PFSK-1 (cell line): ENCODE data around the gene SLC22A13.

Experiments
- FOXP2 ChIP-seq: optimal IDR thresholded peaks from 2 replicates; pipeline ENCODE3; 2011; ENCODE audit warnings: borderline replicate concordance, control low read depth, inconsistent platforms; ENCODE audit not compliant: insufficient read depth; ENCODE audit errors: extremely low read length, extremely low read depth
- POLR2AphosphoS5 ChIP-seq: IDR thresholded peaks from 2 replicates; pipeline ENCODE4 v1.6.1; 2012; ENCODE audit warnings: low read depth, mild to moderate bottlenecking, control low read depth, low read length, moderate library complexity
- SIN3A ChIP-seq: IDR thresholded peaks from 2 replicates; pipeline ENCODE4 v1.6.1; 2012; ENCODE audit warnings: mild to moderate bottlenecking, low read length, moderate library complexity, borderline replicate concordance; ENCODE audit not compliant: insufficient read depth
- TAF1 ChIP-seq: IDR thresholded peaks from 2 replicates; pipeline ENCODE4 v1.6.1; 2012; ENCODE audit warnings: low read length, control low read depth, borderline replicate concordance; ENCODE audit not compliant: insufficient read depth
- TF ChIP-seq, protein P1 (sequence below), 2 experiments: IDR thresholded peaks; 2 replicates each; pipeline versions ENCODE4 v1.6.1 to v1.8.0; 2011 to 2012; ENCODE audit warnings: low read depth in 2 of 2, low read length in 2 of 2, control low read depth in 1 of 2, inconsistent platforms in 1 of 2, mild to moderate bottlenecking in 1 of 2, moderate library complexity in 1 of 2; ENCODE audit not compliant: insufficient read depth in 1 of 2

SLC22A13 gene

DNA sequence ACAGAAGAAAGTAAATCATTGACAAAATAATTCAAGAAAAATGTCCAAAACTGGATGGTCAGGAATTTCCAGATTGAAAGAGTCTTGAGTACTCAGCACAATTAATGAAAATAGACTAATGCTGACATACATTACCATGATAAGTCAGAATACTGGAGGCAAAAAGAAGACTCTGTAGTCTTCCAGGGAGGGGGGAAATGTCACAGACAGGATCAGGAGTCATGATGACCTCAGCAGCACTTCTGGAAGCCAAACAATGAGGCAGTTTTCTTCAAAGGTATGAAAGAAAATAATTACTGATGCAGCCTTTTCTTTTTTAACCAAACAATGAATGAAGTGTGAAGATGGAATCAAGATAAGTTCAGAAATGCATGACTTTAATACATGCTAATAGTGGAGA lies 30.1 kb upstream of the SLC22A13 start:
- TF ChIP-seq TAF1: no peak
- TF ChIP-seq, protein P1, sequence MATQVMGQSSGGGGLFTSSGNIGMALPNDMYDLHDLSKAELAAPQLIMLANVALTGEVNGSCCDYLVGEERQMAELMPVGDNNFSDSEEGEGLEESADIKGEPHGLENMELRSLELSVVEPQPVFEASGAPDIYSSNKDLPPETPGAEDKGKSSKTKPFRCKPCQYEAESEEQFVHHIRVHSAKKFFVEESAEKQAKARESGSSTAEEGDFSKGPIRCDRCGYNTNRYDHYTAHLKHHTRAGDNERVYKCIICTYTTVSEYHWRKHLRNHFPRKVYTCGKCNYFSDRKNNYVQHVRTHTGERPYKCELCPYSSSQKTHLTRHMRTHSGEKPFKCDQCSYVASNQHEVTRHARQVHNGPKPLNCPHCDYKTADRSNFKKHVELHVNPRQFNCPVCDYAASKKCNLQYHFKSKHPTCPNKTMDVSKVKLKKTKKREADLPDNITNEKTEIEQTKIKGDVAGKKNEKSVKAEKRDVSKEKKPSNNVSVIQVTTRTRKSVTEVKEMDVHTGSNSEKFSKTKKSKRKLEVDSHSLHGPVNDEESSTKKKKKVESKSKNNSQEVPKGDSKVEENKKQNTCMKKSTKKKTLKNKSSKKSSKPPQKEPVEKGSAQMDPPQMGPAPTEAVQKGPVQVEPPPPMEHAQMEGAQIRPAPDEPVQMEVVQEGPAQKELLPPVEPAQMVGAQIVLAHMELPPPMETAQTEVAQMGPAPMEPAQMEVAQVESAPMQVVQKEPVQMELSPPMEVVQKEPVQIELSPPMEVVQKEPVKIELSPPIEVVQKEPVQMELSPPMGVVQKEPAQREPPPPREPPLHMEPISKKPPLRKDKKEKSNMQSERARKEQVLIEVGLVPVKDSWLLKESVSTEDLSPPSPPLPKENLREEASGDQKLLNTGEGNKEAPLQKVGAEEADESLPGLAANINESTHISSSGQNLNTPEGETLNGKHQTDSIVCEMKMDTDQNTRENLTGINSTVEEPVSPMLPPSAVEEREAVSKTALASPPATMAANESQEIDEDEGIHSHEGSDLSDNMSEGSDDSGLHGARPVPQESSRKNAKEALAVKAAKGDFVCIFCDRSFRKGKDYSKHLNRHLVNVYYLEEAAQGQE (IDR thresholded peaks at IDR 0.05; ENCODE audit: insufficient read depth in 1 of 2, low read depth in 2 of 2, low read length in 2 of 2): no peak
- TF ChIP-seq FOXP2: no peak
- no peak for TF ChIP-seq SIN3A
- TF ChIP-seq POLR2AphosphoS5: no peak

DNA sequence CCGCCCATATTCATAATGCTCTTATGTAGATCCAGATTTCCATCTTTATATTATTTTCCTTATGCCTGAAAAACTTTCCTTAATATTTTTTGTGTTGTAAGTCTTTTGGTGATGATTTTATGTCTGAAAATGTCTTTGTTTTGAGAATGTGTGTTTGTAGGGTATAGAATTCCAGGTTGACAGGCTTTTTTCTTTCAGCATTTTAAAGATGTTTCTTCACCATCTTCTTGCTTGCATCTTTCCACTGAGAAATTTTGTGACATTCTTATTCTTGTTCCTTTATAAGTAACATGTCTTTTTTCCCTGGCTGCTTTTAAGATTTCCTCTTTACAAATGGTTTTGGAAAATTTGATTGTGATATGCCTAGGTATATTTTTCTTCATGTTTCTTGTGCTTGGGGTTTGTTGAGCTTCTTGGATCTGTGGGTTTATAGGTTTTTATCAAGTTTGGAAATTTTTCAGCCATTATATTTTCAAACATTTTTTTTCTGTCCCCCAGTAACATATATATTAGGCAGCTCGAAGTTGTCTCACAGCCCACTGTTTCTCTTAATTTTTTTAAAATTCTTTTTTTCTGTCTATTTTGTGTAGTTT lies 27.1 kb upstream of the SLC22A13 start:
- no peak for TF ChIP-seq POLR2AphosphoS5
- no peak for TF ChIP-seq FOXP2
- no peak for TF ChIP-seq SIN3A
- TF ChIP-seq, protein P1 (IDR thresholded peaks at IDR 0.05; ENCODE audit: insufficient read depth in 1 of 2, low read depth in 2 of 2, low read length in 2 of 2): no peak
- no peak for TF ChIP-seq TAF1

DNA sequence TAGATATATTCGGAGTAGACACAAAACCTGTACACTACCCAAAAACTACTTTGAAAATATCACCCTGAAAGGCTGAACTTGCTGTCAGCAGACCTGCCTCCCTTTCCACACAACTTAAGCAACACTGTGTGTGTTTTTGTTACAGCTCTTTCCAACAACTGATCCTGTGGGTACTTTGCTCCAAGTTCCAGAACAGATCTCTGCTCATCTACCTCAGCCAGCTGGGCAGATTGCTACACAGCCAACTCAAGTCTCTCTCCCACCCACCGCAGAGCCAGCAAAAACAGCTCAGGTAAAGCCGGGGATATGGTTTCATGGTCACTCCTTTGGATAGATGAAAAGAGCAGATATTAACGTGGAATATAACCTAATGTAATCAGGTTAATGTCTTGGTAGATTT lies 19.7 kb upstream of the SLC22A13 start:
- no peak for TF ChIP-seq TAF1
- TF ChIP-seq, protein P1 (IDR thresholded peaks at IDR 0.05; ENCODE audit: insufficient read depth in 1 of 2, low read depth in 2 of 2, low read length in 2 of 2): no peak
- no peak for TF ChIP-seq POLR2AphosphoS5
- no peak for TF ChIP-seq SIN3A
- TF ChIP-seq FOXP2: no peak

DNA sequence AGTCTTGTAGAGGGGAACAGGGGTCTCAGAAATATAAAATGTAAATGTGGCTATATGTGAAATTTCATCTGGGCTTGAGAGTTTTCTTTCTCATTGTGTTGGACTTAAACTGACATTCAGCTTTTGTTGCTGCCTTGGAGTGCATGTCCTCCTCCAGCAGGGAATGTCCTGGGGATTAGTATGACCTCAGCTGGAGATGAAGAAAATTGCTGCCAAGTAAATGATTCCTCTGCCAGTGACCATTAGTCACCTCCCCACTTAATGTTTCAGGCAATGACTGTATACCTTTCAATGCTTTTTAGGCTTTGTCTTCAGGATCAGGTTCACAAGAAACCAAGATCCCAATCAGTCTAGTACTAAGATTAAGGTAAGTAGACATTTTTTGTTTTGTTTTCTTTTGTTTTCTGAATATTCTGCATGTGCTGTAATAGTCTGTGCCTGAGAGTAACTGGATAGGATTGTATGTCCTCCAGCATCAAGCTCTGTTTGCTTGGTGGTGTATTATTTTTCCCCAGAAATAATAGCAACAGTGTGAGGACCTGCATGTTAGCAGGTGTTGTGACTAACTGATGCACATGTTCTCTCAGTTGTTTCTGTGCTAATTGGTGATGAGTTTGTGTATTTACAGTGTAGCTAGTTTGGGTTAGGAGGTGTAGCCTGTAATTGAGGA lies 18.1 kb upstream of the SLC22A13 start:
- TF ChIP-seq FOXP2 (no peak), SIN3A (no peak), POLR2AphosphoS5 (no peak), TAF1 (no peak)
- TF ChIP-seq, protein P1 (IDR thresholded peaks at IDR 0.05; ENCODE audit: insufficient read depth in 1 of 2, low read depth in 2 of 2, low read length in 2 of 2): no peak

DNA sequence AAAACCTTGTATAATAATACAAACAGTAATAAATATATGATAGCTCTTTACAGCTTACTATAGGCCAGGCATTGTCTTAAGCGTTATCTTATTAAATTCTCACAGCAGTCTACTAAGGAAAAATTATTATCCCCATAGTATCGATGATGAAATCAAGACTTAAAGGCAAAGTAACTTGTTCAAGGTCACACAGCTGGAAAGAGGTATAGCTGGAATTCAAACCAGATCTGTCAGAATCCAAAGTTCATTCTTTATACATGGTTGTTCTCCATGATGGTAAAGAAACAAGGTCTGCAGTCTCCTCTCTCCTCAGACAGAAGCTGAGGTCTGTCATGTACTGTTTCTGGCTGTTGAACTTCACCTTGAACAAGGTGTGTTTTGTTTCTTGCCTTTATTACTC lies 15.4 kb upstream of the SLC22A13 start:
- TF ChIP-seq FOXP2 (no peak), TAF1 (no peak), SIN3A (no peak), POLR2AphosphoS5 (no peak)
- TF ChIP-seq, protein P1 (IDR thresholded peaks at IDR 0.05; ENCODE audit: insufficient read depth in 1 of 2, low read depth in 2 of 2, low read length in 2 of 2): no peak
